Measurements from ENCODE around the gene GRID1. TPM values are rescaled to one million over a fixed set of nuclear protein-coding genes. Genes with fewer than 3 reads are reported as not detected.

The GRID1 gene
- total and polyA plus RNA-seq, 10 of the 15 experiments (the other 5 are each of a cell fraction or from before 2014, with no cell fraction given): 0.04 to 0.62 (median 0.08) TPM; not detected in 5

- no peak overlapping the region for H3K4me3 ChIP-seq
- H3K9ac ChIP-seq (ENCODE audit: control insufficient read depth, insufficient read depth, low read length): no peak overlapping the region
- no peak overlapping the region for H3K4me2 ChIP-seq (ENCODE audit: control insufficient read depth, insufficient read depth)
- no peak for TF ChIP-seq MLLT1 (IDR thresholded peaks at IDR 0.05)
- H3K27me3 ChIP-seq (replicated peaks in 1 of 2; ENCODE audit: control insufficient read depth in 2 of 2, insufficient read depth in 2 of 2, low read length in 1 of 2): no peaks in the 10 kb centered on the region
- BruUV-seq (replicated peaks): no TSS peak
- CTCF ChIA-PET: no interaction called here
- no peaks in the 10 kb centered on the region for H4K20me1 ChIP-seq (ENCODE audit: control insufficient read depth, insufficient read depth)
- POLR2A ChIA-PET: no interaction called here
- no peaks in the 10 kb centered on the region for H3K79me2 ChIP-seq (ENCODE audit: control insufficient read depth, insufficient read depth, low read length)
- SMC1A ChIA-PET (ENCODE audit: uncharacterized antibody, unreplicated experiment): no interaction called here
- DNase-seq (ENCODE audit: low read depth, low spot score) (no peak), ATAC-seq (no peak), FAIRE-seq (no peak)
- no peaks in the 10 kb centered on the region for H3K36me3 ChIP-seq (ENCODE audit: control insufficient read depth in 2 of 2, insufficient read depth in 2 of 2, low read length in 1 of 2)
- no peak overlapping the region for H3K27ac ChIP-seq (ENCODE audit: control insufficient read depth, insufficient read depth)
- intact Hi-C loops (cut with micrococcal nuclease; ENCODE audit: unreplicated experiment) (no loop called here), in situ Hi-C loops (cut with MboI) (no loop called here)
- no peaks in the 10 kb centered on the region for H3K4me1 ChIP-seq (ENCODE audit: control insufficient read depth, insufficient read depth, low read length)
- WGBS (ENCODE audit: insufficient coverage, insufficient replicate concordance, low lambda C conversion rate, missing lambda C conversion rate): 23% methylated on average over 5 of the region's 5 CpGs
- H2AFZ ChIP-seq (ENCODE audit: control insufficient read depth, low read depth, low read length): no peak overlapping the region
- H3K9me3 ChIP-seq (replicated peaks; ENCODE audit: control insufficient read depth, insufficient read depth, low read length): no peaks in the 10 kb centered on the region
- RAD21 ChIA-PET (ENCODE audit: unreplicated experiment): no interaction called here
Observed at GRCh38 chr10:85720931-85721590, 645.5 kb downstream of the GRID1 start.

GRCh38 chr10:85719408-85719807, 647.2 kb downstream of the GRID1 start:
- Histone ChIP-seq H2AFZ (ENCODE audit: control insufficient read depth, low read depth, low read length) (no peak overlapping the region), H3K27me3 (replicated peaks in 1 of 2; ENCODE audit: control insufficient read depth in 2 of 2, insufficient read depth in 2 of 2, low read length in 1 of 2) (no peaks in the 10 kb centered on the region), H3K9ac (ENCODE audit: control insufficient read depth, insufficient read depth, low read length) (no peak overlapping the region), H3K4me2 (ENCODE audit: control insufficient read depth, insufficient read depth) (no peak overlapping the region), H3K9me3 (replicated peaks; ENCODE audit: control insufficient read depth, insufficient read depth, low read length) (no peaks in the 10 kb centered on the region), H3K79me2 (ENCODE audit: control insufficient read depth, insufficient read depth, low read length) (no peaks in the 10 kb centered on the region), H3K36me3 (ENCODE audit: control insufficient read depth in 2 of 2, insufficient read depth in 2 of 2, low read length in 1 of 2) (no peaks in the 10 kb centered on the region), H3K4me3 (no peak overlapping the region), H3K4me1 (ENCODE audit: control insufficient read depth, insufficient read depth, low read length) (no peaks in the 10 kb centered on the region), H3K27ac (ENCODE audit: control insufficient read depth, insufficient read depth) (no peak overlapping the region), H4K20me1 (ENCODE audit: control insufficient read depth, insufficient read depth) (no peaks in the 10 kb centered on the region)
- ChIA-PET POLR2A (no interaction called here), RAD21 (ENCODE audit: unreplicated experiment) (no interaction called here), SMC1A (ENCODE audit: uncharacterized antibody, unreplicated experiment) (no interaction called here), CTCF (no interaction called here)
- no peak for FAIRE-seq
- ATAC-seq: no peak
- in situ Hi-C loops (cut with MboI) (no loop called here), intact Hi-C loops (cut with micrococcal nuclease; ENCODE audit: unreplicated experiment) (no loop called here)
- no peak for DNase-seq (ENCODE audit: low read depth, low spot score)
- no TSS peak for BruUV-seq (replicated peaks)
- 2% methylated on average over 3 of the region's 3 CpGs for WGBS (ENCODE audit: insufficient coverage, insufficient replicate concordance, low lambda C conversion rate, missing lambda C conversion rate)
- TF ChIP-seq KDM1A (IDR thresholded peaks at IDR 0.05; ENCODE audit: borderline replicate concordance) (no peak), ESRRA (IDR thresholded peaks at IDR 0.05; ENCODE audit: low read length) (no peak), SMAD1 (IDR thresholded peaks at IDR 0.05; ENCODE audit: low read depth, partially characterized antibody) (no peak), ZNF274 (IDR thresholded peaks at IDR 0.05; ENCODE audit: insufficient read depth, insufficient read length) (no peak), SUPT20H (IDR thresholded peaks at IDR 0.05; ENCODE audit: borderline replicate concordance, control insufficient read depth, low read depth, low read length) (no peak), YY1 (IDR thresholded peaks at IDR 0.05; ENCODE audit: low read depth, low read length) (no peak), GATAD2B (conservative IDR thresholded peaks at IDR 0.05; ENCODE audit: low read depth) (no peak), NFIC (IDR thresholded peaks at IDR 0.05; ENCODE audit: low read depth, low read length) (no peak), PBX3 (IDR thresholded peaks at IDR 0.05; ENCODE audit: insufficient replicate concordance, low read depth, low read length) (no peak), FOXM1 (IDR thresholded peaks at IDR 0.05; ENCODE audit: low read depth, low read length) (no peak), SRF (IDR thresholded peaks at IDR 0.05; ENCODE audit: low read depth in 2 of 2, low read length in 2 of 2) (no peak), SREBF2 (IDR thresholded peaks at IDR 0.05; ENCODE audit: low read length) (no peak), TCF3 (IDR thresholded peaks at IDR 0.05; ENCODE audit: borderline replicate concordance, insufficient read depth, low read depth, low read length) (no peak), IKZF1 (conservative IDR thresholded peaks at IDR 0.05) (no peak), SUZ12 (IDR thresholded peaks at IDR 0.05; ENCODE audit: unreplicated experiment) (no peak), HCFC1 (IDR thresholded peaks at IDR 0.05; ENCODE audit: low read length) (no peak)
